DOHH2 (cell line): ENCODE results near the gene CNST.

Experiments used
- H3F3A ChIP-seq: fragments of 200-600 bp; sonication (generic), shearing (Covaris generic); 2 replicates; pipeline ENCODE4 v1.6.0; 2016; ENCODE audit warnings: antibody characterized with exemption, mild to moderate bottlenecking; ENCODE audit not compliant: control insufficient read depth, insufficient read depth
- H3K27ac ChIP-seq: fragments of 200-600 bp; sonication (generic); 2 replicates; pipeline ENCODE4 v1.5.1; 2014; ENCODE audit warnings: low read depth, mild to moderate bottlenecking, low read length, moderate library complexity
- H3K27me3 ChIP-seq: fragments of 200-600 bp; sonication (generic); 2 replicates; pipeline ENCODE4 v1.6.1; 2014; ENCODE audit warnings: mild to moderate bottlenecking, low read length, mixed read lengths; ENCODE audit not compliant: control insufficient read depth
- H3K36me3 ChIP-seq: fragments of 200-600 bp; sonication (generic); 2 replicates; pipeline ENCODE4 v1.6.1; 2014; ENCODE audit warnings: mild to moderate bottlenecking, low read length, moderate library complexity, mixed read lengths; ENCODE audit not compliant: control insufficient read depth
- H3K4me1 ChIP-seq: fragments of 200-600 bp; sonication (generic); 2 replicates; pipeline ENCODE4 v1.6.1; 2014; ENCODE audit warnings: mild to moderate bottlenecking, low read length, mixed read lengths; ENCODE audit not compliant: control insufficient read depth
- H3K4me2 ChIP-seq: fragments of 200-600 bp; sonication (generic); 2 replicates; pipeline ENCODE4 v1.6.0; 2014; ENCODE audit warnings: mild to moderate bottlenecking, low read length, moderate library complexity
- H3K4me3 ChIP-seq: fragments of 200-600 bp; sonication (generic); 2 replicates; pipeline ENCODE4 v1.5.1; 2014; ENCODE audit warnings: mild to moderate bottlenecking, low read length, mixed read lengths
- H3K79me2 ChIP-seq: fragments of 200-600 bp; sonication (generic); 2 replicates; pipeline ENCODE4 v1.6.1; 2014; ENCODE audit warnings: mild to moderate bottlenecking, low read length, mixed read lengths; ENCODE audit not compliant: control insufficient read depth
- H3K9me2 ChIP-seq: fragments of 200-600 bp; sonication (generic); replicated peaks from 2 replicates; pipeline ENCODE4 v1.6.1; 2014; ENCODE audit warnings: mild to moderate bottlenecking, low read length, mixed read lengths; ENCODE audit not compliant: control insufficient read depth
- H3K9me3 ChIP-seq: fragments of 200-600 bp; sonication (generic); 2 replicates; pipeline ENCODE4 v1.6.1; 2014; ENCODE audit warnings: antibody characterized with exemption, low read length, mixed read lengths; ENCODE audit not compliant: control insufficient read depth, insufficient read depth
- H4K20me1 ChIP-seq: fragments of 200-600 bp; sonication (generic); 2 replicates; pipeline ENCODE4 v1.6.0; 2014; ENCODE audit warnings: low read depth, mild to moderate bottlenecking, antibody characterized with exemption, low read length, moderate library complexity; ENCODE audit not compliant: control insufficient read depth, insufficient read depth
- CTCF ChIP-seq: fragments of 200-600 bp; sonication (generic); IDR thresholded peaks from one replicate; pipeline ENCODE4 v1.5.1; 2014; ENCODE audit warnings: antibody characterized with exemption, mild to moderate bottlenecking, low read depth, low read length; ENCODE audit not compliant: poor library complexity, severe bottlenecking
- EZH2phosphoT487 ChIP-seq: fragments of 200-600 bp; sonication (generic); IDR thresholded peaks from 2 replicates; pipeline ENCODE4 v1.6.1; 2017; ENCODE audit warnings: borderline replicate concordance, mild to moderate bottlenecking, antibody characterized with exemption, low read length, moderate library complexity, mixed read lengths

Gene CNST

GRCh38 chr1:246667773-246668172 is 101.5 kb downstream of the CNST start:
- Histone ChIP-seq H3K4me2 (no peak overlapping the region), H3K9me2 (no peaks in the 10 kb centered on the region), H3K27me3 (no peaks in the 10 kb centered on the region), H3F3A (peaks cover 7% of the 10 kb centered on the region), H4K20me1 (no peaks in the 10 kb centered on the region), H3K9me3 (no peaks in the 10 kb centered on the region), H3K27ac (no peak overlapping the region), H3K4me1 (peaks cover 6% of the 10 kb centered on the region), H3K79me2 (peaks cover 30% of the 10 kb centered on the region), H3K4me3 (no peak overlapping the region), H3K36me3 (peaks cover 53% of the 10 kb centered on the region)
- TF ChIP-seq CTCF (no peak), EZH2phosphoT487 (no peak)

GRCh38 chr1:246669659-246670058 is 103.4 kb downstream of the CNST start:
- H3K9me2 ChIP-seq = no peaks in the 10 kb centered on the region
- peaks cover 22% of the 10 kb centered on the region for H3K79me2 ChIP-seq
- no peak for TF ChIP-seq CTCF
- no peak for TF ChIP-seq EZH2phosphoT487
- H3K27ac ChIP-seq = no peak overlapping the region
- no peaks in the 10 kb centered on the region for H3K27me3 ChIP-seq
- peaks cover 49% of the 10 kb centered on the region for H3K36me3 ChIP-seq
- H3K9me3 ChIP-seq = no peaks in the 10 kb centered on the region
- no peaks in the 10 kb centered on the region for H4K20me1 ChIP-seq
- H3F3A ChIP-seq = peaks cover 10% of the 10 kb centered on the region; the same call in 1 of the 2 replicates
- H3K4me3 ChIP-seq = no peak overlapping the region
- peaks cover 7% of the 10 kb centered on the region; the same call in 1 of the 2 replicates for H3K4me1 ChIP-seq
- H3K4me2 ChIP-seq = no peak overlapping the region

GRCh38 chr1:246674049-246674448 is 107.8 kb downstream of the CNST start:
- Histone ChIP-seq H3K27ac (no peak overlapping the region), H3K4me1 (peaks cover 6% of the 10 kb centered on the region), H3K79me2 (no peaks in the 10 kb centered on the region), H3K9me3 (no peaks in the 10 kb centered on the region), H3K4me2 (no peak overlapping the region), H3F3A (peaks cover 10% of the 10 kb centered on the region; the same call in 1 of the 2 replicates), H4K20me1 (no peaks in the 10 kb centered on the region), H3K4me3 (no peak overlapping the region), H3K36me3 (peaks cover 11% of the 10 kb centered on the region), H3K9me2 (no peaks in the 10 kb centered on the region), H3K27me3 (no peaks in the 10 kb centered on the region)
- TF ChIP-seq CTCF (no peak), EZH2phosphoT487 (no peak)
